ENCODE data around the gene NFATC4.

Gene NFATC4

DNA sequence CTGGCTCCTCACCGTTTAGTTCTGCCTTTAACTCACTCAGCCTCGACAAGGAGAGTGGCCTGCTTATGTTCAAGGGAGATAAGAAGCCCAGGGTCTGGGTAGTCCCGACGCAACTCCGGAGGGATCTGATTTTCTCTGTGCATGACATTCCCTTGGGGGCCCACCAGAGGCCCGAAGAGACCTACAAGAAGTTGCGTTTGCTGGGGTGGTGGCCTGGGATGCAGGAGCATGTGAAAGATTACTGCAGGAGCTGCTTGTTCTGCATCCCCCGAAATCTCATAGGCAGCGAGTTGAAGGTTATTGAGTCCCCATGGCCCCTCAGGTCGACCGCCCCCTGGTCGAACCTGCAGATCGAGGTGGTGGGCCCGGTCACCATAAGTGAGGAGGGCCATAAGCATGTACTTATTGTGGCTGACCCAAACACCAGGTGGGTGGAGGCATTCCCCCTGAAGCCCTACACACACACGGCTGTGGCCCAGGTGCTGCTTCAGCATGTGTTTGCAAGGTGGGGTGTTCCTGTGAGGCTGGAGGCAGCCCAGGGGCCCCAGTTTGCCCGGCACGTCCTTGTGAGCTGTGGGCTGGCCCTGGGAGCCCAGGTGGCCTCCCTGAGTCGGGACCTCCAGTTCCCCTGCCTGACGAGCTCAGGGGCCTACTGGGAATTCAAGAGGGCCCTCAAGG is 48.4 kb downstream of the NFATC4 start:
- H3K4me3 Mint-ChIP-seq = no peak overlapping the region
- peaks cover 52% of the 10 kb centered on the region for H3K27me3 Mint-ChIP-seq
- ATAC-seq = no peak
- no peaks in the 10 kb centered on the region for H3K36me3 Mint-ChIP-seq
- H3K4me1 Mint-ChIP-seq = no peaks in the 10 kb centered on the region
- no peak overlapping the region for H3K27ac Mint-ChIP-seq
- no peaks in the 10 kb centered on the region for H3K9me3 Mint-ChIP-seq

DNA sequence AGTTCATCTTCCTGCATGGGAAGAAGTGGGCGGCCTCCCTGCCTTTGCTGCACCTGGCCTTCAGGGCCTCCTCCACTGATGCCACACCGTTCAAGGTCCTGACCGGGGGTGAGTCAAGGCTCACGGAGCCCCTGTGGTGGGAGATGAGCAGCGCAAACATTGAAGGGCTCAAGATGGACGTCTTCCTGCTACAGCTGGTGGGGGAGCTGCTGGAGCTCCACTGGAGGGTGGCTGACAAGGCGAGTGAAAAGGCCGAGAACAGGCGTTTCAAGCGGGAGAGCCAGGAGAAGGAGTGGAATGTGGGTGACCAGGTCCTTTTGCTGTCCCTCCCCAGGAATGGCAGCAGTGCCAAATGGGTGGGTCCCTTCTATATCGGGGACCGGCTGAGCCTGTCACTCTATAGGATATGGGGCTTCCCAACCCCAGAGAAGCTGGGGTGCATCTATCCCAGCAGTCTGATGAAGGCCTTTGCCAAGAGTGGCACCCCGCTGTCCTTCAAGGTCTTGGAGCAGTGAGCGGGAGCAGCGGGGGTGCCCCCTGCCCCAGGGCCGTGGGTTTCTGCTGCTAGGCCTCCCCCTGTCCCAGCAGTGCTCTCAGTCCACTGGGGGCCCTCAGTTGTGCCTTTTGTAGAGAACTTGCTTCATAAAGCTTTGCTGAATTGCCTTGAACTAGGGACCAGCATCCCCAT is 49.1 kb downstream of the NFATC4 start:
- Mint-ChIP-seq H3K4me3 (no peak overlapping the region), H3K27ac (no peak overlapping the region)

DNA sequence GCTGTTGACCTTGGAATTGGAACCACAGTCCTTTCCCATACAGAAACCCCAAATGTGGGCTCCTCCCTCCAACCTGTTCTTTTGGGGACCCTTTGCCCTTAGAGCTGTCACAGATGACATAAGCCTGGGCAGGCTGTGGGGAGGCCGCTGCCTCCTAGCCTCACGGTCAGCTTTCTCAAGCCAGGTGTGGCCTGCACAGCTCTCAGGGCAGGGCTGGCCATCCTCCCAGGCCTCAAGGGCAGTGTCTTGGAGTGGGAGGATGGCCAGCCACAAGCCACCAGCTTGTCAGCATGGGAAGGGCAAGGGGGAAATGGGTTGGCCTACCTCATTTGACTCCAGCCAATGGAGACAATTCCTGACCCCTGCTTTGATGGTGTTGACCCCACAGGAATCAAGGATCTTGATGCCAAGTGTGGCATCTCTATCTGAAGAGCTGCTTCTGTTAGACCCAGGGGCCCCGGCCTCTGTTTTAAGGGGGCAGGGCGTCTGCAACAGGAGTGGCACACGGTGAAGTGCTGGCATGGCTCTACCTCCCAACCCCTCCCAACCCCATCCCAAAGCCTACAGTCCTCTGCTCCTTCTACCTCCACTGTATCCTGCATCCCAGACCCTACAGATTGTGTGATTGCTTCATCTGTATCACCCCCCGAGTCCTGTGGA is 50.0 kb downstream of the NFATC4 start:
- no peak for ATAC-seq

More for the DNA sequence above, 49.1 kb downstream of the NFATC4 start:
- H3K27me3 Mint-ChIP-seq = peaks cover 52% of the 10 kb centered on the region
- H3K36me3 Mint-ChIP-seq = no peaks in the 10 kb centered on the region
- no peak for ATAC-seq
- H3K4me1 Mint-ChIP-seq = no peaks in the 10 kb centered on the region
- H3K9me3 Mint-ChIP-seq = no peaks in the 10 kb centered on the region

DNA sequence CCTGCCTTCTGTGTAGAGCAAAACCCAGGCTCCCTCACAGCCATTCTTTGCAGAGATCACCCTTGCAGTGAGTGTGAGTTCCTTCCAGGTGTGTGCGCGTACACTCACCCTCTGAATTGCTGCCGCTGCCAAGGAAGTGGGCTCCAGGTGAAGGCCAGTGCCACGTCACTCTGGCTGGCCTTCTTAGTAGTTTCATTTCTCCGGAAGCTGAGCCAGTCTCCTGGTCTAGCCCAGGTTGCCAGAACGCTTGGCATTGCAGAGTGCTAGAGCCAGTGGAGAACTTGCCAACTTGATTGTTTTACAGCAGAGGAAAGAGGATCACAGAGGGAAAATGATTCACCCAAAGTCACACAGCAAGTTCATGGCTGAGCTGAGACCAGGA is 50.5 kb downstream of the NFATC4 start:
- Mint-ChIP-seq H3K9me3 (no peaks in the 10 kb centered on the region), H3K4me1 (no peaks in the 10 kb centered on the region), H3K27ac (no peak overlapping the region), H3K4me3 (no peak overlapping the region), H3K36me3 (no peaks in the 10 kb centered on the region), H3K27me3 (peaks cover 52% of the 10 kb centered on the region)
- ATAC-seq = no peak

More for the DNA sequence above, 50.0 kb downstream of the NFATC4 start:
- Mint-ChIP-seq H3K9me3 (no peaks in the 10 kb centered on the region), H3K4me1 (no peaks in the 10 kb centered on the region), H3K27me3 (peaks cover 52% of the 10 kb centered on the region), H3K27ac (no peak overlapping the region), H3K36me3 (no peaks in the 10 kb centered on the region), H3K4me3 (no peak overlapping the region)

DNA sequence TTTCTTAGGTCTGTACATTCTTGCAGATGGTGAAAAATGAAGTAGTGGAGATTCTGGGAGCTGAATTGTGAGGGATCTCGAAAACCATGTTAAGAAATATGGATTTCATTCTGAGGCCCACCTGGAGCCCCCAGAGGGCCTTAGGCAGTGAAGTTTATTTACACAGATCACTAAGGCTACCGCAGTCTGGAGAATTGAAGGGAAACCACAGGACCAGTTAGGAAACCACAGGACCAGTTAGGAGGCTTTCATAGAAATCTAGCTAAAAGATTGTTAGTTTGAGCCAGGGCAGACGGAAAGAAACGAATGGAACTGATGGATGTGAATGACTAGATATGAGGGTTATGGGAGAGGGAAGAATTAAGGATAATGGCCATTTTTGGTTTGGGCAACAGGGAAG is 54.3 kb downstream of the NFATC4 start:
- no peaks in the 10 kb centered on the region for H3K4me1 Mint-ChIP-seq
- H3K9me3 Mint-ChIP-seq = no peaks in the 10 kb centered on the region
- ATAC-seq = no peak
- H3K36me3 Mint-ChIP-seq = peaks cover 5% of the 10 kb centered on the region
- no peak overlapping the region for H3K27ac Mint-ChIP-seq
- no peak overlapping the region for H3K4me3 Mint-ChIP-seq
- peaks cover 17% of the 10 kb centered on the region for H3K27me3 Mint-ChIP-seq

DNA sequence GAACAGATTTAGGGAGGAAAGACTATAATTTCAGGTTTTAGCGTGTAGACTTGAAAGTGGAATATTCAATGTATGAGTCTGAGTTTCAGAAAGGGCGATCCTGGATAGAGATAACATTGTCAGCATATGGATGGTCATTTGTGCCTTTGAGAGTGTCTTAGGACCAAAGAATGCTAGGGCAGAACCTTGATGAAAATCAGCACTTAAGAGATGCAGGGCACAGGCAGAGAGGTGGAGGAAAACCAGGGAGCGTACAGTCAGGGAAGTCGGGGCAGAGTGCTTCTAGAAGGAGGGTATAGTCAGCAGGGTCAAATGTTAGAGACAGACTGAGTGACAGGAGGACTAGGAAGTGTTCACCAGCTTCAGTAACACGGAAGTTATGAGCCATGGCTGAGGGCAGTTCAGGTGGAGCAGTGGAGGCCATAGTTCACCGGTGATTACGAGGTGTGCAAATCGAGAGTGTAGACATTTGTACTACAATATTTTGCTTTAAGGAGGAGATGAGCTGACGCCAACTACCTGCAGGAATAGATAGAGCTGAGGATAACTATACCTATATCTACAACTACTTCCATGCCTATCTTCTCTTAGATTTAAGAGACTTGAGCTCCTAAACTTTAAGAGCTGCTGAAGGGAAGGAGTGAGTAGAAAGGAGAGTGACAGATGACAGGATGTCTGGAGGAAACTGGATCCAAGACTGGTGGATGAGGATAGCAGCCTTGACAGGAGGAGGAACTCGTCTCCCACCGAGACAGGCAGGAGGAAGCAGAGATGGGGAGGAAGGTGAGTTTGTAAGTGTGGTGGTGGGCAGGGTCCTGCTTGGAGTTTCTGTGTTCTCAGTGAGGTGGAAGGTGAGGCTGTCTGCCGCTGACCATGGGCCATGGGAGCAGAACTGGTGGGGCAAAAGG is 55.0 kb downstream of the NFATC4 start:
- ATAC-seq = no peak
- H3K27me3 Mint-ChIP-seq = peaks cover 12% of the 10 kb centered on the region
- H3K27ac Mint-ChIP-seq = no peak overlapping the region
- no peaks in the 10 kb centered on the region for H3K4me1 Mint-ChIP-seq
- H3K4me3 Mint-ChIP-seq = no peak overlapping the region
- H3K36me3 Mint-ChIP-seq = peaks cover 5% of the 10 kb centered on the region
- no peaks in the 10 kb centered on the region for H3K9me3 Mint-ChIP-seq

DNA sequence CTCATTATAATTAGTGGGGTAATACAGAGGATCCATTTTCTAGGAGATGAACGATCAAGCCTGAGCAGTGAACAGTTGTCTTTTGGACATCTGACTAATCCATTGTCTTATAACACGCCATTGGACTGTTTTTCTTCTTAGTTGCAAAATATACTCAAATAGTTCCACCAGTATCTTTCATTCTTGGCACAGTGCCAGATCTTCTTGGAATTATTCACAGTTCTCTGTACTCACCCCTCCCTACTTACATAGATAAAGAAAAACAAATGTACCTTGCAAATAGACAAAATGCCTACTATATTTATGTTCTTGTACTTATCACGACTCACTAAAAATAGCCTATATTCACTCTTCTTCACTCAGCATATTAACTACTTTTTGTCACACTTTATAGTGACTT is 57.7 kb downstream of the NFATC4 start:
- Mint-ChIP-seq H3K9me3 (no peaks in the 10 kb centered on the region), H3K36me3 (peaks cover 5% of the 10 kb centered on the region), H3K4me3 (no peak overlapping the region), H3K4me1 (peaks cover 9% of the 10 kb centered on the region), H3K27ac (no peak overlapping the region), H3K27me3 (no peaks in the 10 kb centered on the region)
- ATAC-seq = no peak

DNA sequence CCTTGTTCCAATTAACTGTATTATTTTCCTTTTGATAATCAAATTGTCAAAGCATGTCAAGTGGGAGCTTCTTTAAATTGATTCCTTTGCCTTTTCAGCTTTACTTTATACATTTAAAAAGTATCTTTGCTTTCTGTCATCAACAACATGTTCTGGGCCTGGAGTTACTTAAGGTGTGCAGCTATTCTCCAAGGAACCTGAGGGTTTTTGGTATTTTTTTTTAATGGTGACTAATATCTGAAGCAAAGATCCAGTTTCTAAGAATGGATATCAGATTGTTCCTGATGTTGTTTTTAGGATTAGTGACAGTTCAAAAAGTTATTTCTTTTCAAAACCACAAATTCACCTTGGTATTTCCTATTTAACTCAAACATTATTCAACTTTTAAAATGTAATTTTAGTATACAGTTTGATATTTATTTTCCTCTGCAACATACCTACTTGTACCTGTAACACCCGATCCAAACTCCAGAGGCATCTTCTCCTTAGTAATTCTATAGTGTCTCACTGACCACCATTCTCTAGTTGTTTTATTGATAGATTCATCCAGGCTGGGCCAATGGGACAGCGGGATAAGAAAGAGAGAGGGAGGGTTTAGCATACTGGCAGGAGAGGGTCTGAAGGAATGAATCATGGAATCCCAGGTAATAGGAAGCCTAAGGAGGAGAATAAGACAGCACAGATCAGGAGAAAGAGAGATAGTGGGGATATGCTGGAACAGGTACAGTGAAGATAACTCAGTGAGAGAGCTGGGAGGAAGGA is 58.3 kb downstream of the NFATC4 start:
- no peaks in the 10 kb centered on the region for H3K27me3 Mint-ChIP-seq
- H3K4me1 Mint-ChIP-seq = peaks cover 14% of the 10 kb centered on the region
- peaks cover 5% of the 10 kb centered on the region for H3K36me3 Mint-ChIP-seq
- no peaks in the 10 kb centered on the region for H3K9me3 Mint-ChIP-seq
- H3K27ac Mint-ChIP-seq = no peak overlapping the region
- no peak overlapping the region for H3K4me3 Mint-ChIP-seq
- no peak for ATAC-seq

DNA sequence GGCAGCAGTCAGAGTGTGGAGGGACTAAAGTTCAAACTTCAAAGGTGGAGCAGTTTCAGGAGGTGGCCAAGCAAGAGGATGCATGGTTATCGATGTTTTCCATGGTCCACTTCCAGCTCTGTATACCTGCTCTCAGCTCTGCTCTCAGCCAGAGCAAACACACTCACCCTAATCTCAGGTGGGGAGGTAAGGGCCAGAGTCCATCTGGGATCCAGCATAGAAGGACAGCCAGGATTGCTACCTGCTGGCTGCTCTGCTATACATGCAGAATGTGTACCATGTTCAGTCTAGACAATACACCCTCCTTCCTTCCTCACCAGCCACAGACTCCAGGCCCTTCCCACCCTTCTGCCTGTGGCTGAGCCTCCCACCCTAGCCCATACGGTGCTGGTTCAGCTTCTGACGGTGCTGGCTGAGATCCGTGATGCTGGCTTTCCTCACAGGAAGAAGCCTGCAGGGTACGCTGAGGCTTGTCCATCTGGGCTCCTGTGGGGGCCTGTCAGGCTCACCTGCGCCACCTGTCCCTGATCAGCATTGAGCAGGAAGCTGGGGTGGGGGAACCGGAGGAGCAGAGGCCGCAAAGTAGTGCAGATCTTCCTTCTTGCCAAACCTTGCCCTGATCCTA is 59.0 kb downstream of the NFATC4 start:
- ATAC-seq = no peak
- Mint-ChIP-seq H3K4me1 (peaks cover 21% of the 10 kb centered on the region), H3K27ac (no peak overlapping the region), H3K27me3 (no peaks in the 10 kb centered on the region), H3K36me3 (peaks cover 10% of the 10 kb centered on the region), H3K9me3 (no peaks in the 10 kb centered on the region), H3K4me3 (no peak overlapping the region)

DNA sequence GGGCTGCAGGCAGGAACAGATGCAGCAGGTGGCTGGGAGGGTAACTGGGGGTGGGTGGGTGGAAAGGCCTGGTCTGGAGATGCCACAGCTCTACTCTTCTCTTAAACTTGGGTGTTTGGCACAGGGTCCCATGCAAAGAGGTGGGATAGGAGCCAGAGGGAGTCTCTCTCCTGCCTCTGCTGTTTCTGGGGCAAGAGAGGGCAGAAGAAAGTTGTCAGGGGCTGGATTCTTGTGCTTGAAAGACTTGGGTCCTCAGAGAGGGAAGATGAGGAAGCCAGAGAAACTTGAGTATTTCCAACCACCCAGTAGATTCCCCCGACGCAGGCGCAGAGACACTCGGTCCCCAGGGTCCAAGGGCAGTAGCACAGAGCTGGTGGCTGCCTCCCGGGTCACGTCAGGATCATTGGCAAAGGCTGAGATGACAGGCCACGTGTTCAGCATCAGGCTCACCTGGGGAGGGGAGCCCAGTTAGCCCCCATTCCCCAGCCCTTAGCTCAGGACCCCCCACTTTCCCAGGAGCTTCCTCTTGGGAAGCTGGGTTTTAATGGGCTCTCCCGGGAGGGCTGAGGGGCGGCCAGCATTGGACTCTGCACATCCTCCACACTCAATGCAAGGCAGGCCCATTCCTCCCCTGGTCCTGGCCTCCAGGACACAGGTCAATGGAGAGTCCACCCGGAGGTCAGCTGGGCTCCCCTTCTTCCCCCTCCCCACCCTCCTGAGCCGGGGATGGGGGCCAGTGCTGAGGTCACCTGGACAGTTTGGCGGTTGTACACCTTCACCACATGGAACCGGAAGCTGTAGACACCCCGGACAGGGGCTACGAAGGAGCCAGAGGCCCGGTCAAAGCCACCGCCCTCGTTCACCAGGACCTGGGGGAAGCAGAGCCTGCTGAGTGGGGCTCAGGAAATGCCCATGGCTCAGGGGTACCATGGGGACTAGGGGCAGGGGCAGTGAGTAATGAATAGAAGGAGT is 59.8 kb downstream of the NFATC4 start:
- Mint-ChIP-seq H3K4me1 (peaks cover 23% of the 10 kb centered on the region), H3K9me3 (no peaks in the 10 kb centered on the region), H3K27me3 (no peaks in the 10 kb centered on the region)

DNA sequence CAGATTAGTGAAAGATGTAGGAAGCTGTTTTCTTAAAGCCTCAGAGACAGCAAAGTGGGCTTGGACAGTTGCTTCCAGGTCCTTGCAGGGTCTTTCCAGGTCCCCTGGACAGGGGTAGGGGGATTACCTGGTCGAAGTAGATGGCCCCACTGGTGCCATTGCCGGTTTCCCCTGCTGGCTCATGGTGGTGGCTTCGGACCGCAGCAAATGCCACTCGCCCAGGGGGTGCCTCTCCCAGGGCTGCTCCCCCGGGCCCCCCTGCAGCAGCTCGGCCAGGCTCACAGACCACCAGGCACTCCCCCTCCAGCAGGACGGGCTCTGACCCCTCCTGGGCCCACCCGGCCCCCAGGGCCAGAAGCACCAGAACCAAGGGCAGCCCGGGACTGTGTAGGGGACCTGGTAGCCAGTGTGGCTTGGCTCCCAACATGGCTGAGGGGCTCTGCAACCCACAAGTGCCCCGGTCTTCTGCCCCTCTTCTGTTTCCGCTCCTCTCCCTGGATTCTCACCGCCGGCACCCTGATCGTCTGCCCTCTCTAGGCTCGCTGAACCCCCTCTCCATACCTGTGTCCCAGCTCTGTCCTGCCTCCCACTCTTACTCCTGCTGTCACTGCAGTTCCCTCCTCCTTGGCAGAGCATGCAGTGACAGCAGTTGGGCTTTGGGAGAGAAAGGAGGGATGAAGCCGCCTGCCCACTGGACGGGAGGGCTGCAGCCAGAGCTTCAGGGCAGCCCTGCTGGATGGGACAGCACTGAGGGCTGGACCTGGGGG is 60.8 kb downstream of the NFATC4 start:
- Mint-ChIP-seq H3K4me1 (peaks cover 27% of the 10 kb centered on the region), H3K9me3 (no peaks in the 10 kb centered on the region)

More for the DNA sequence above, 59.8 kb downstream of the NFATC4 start:
- peak overlapping the region; percentile 58 for H3K4me3 Mint-ChIP-seq
- peak overlapping the region; percentile 59 for H3K27ac Mint-ChIP-seq
- H3K36me3 Mint-ChIP-seq = peaks cover 13% of the 10 kb centered on the region
- no peak for ATAC-seq

More for the DNA sequence above, 60.8 kb downstream of the NFATC4 start:
- Mint-ChIP-seq H3K4me3 (peak overlapping the region; percentile 92), H3K27me3 (no peaks in the 10 kb centered on the region), H3K36me3 (peaks cover 23% of the 10 kb centered on the region), H3K27ac (peak overlapping the region; percentile 98)
- ATAC-seq = no peak

All from stimulated activated memory B cell treated with anti-CD40 and anti-IgM and Interleukin-4, amounts not matched to agents 10 μg/mL and 1 μg/mL and 100 μg/mL, for 72 hours (primary cell).